Liver (tissue), 9 donors: Measurements from ENCODE around the gene BLOC1S3. TPM values are rescaled to one million over a fixed set of nuclear protein-coding genes. Genes with fewer than 3 reads are reported as not detected.

Source experiments
- DNase-seq: peaks from one replicate; pipeline ENCODE4 v3.0.0-alpha.2; 2017; ENCODE audit warnings: low spot score
- H3K27ac ChIP-seq, 2 donors: one replicate each; pipeline ENCODE4 v1.7.0; 2013; ENCODE audit warnings: inconsistent platforms in 2 of 2, low read length in 2 of 2, control low read depth in 1 of 2, low read depth in 1 of 2, mild to moderate bottlenecking in 1 of 2
- H3K27me3 ChIP-seq, 4 donors: one replicate each; pipeline versions ENCODE4 v1.6.1 to v1.7.0; 2013; ENCODE audit warnings: low read length in 3 of 4, inconsistent platforms in 1 of 4, mild to moderate bottlenecking in 1 of 4, moderate library complexity in 1 of 4; ENCODE audit not compliant: control insufficient read depth in 4 of 4, insufficient read depth in 4 of 4
- H3K36me3 ChIP-seq, 4 donors: one replicate each; pipeline versions ENCODE4 v1.6.1 to v1.7.0; 2013; ENCODE audit warnings: low read length in 3 of 4, mild to moderate bottlenecking in 3 of 4, low read depth in 1 of 4, moderate library complexity in 1 of 4; ENCODE audit not compliant: control insufficient read depth in 4 of 4, insufficient read depth in 3 of 4
- H3K4me1 ChIP-seq, 4 donors: one replicate each; pipeline versions ENCODE4 v1.6.1 to v1.7.0; 2013; ENCODE audit warnings: low read length in 3 of 4, mild to moderate bottlenecking in 3 of 4, moderate library complexity in 1 of 4; ENCODE audit not compliant: control insufficient read depth in 4 of 4, insufficient read depth in 4 of 4
- H3K4me3 ChIP-seq, 3 donors: one replicate each; pipeline versions ENCODE4 v1.6.1 to v1.7.0; 2013; ENCODE audit warnings: low read length in 3 of 3, control low read depth in 1 of 3, low read depth in 1 of 3, mild to moderate bottlenecking in 1 of 3
- H3K9ac ChIP-seq, 2 donors: one replicate each; pipeline ENCODE4 v1.7.0; 2013; ENCODE audit warnings: low read length in 2 of 2, mild to moderate bottlenecking in 2 of 2, moderate library complexity in 2 of 2, control low read depth in 1 of 2, low read depth in 1 of 2
- H3K9me3 ChIP-seq, 4 donors: one replicate each; pipeline versions ENCODE4 v1.6.1 to v1.7.0; 2013; ENCODE audit warnings: low read length in 3 of 4; ENCODE audit not compliant: control insufficient read depth in 4 of 4
- ATF3 ChIP-seq: IDR thresholded peaks from 2 replicates; pipeline ENCODE4 v1.6.1; 2016; ENCODE audit warnings: antibody characterized with exemption
- EGR1 ChIP-seq, 2 donors: IDR thresholded peaks; 2 replicates each; pipeline ENCODE4 v1.6.1; 2016 to 2018; ENCODE audit warnings: antibody characterized with exemption in 2 of 2, low read depth in 2 of 2
- FOXA1 ChIP-seq: IDR thresholded peaks from 2 replicates; pipeline ENCODE4 v1.6.1; 2016; ENCODE audit warnings: antibody characterized with exemption
- FOXA2 ChIP-seq: IDR thresholded peaks from 2 replicates; pipeline ENCODE4 v1.6.1; 2016; ENCODE audit warnings: antibody characterized with exemption
- GABPA ChIP-seq, 2 donors: IDR thresholded peaks in 1 of 2; conservative IDR thresholded peaks in 1 of 2; 2 replicates each; pipeline ENCODE4 v1.6.1; 2016; ENCODE audit warnings: antibody characterized with exemption in 2 of 2, mild to moderate bottlenecking in 1 of 2, moderate library complexity in 1 of 2
- HNF4A ChIP-seq, 2 donors: conservative IDR thresholded peaks; 2 replicates each; pipeline ENCODE4 v1.6.1; 2016; ENCODE audit warnings: antibody characterized with exemption in 2 of 2, mild to moderate bottlenecking in 2 of 2
- HNF4G ChIP-seq: IDR thresholded peaks from 2 replicates; pipeline ENCODE4 v1.6.1; 2016; ENCODE audit warnings: antibody characterized with exemption
- JUND ChIP-seq, 2 donors: IDR thresholded peaks; 2 replicates each; pipeline ENCODE4 v1.6.1; 2016; ENCODE audit warnings: antibody characterized with exemption in 2 of 2
- MAX ChIP-seq: IDR thresholded peaks from 2 replicates; pipeline ENCODE4 v1.6.1; 2016; ENCODE audit warnings: antibody characterized with exemption
- NR2F2 ChIP-seq: IDR thresholded peaks from 2 replicates; pipeline ENCODE4 v1.6.1; 2016; ENCODE audit warnings: antibody characterized with exemption
- RAD21 ChIP-seq, 2 donors: IDR thresholded peaks; 2 replicates each; pipeline ENCODE4 v1.6.1; 2016; ENCODE audit warnings: antibody characterized with exemption in 2 of 2, mild to moderate bottlenecking in 2 of 2
- RXRA ChIP-seq, 2 donors: IDR thresholded peaks; 2 replicates each; pipeline ENCODE4 v1.6.1; 2017 to 2018; ENCODE audit warnings: antibody characterized with exemption in 2 of 2, mild to moderate bottlenecking in 1 of 2
- SP1 ChIP-seq: IDR thresholded peaks from 2 replicates; pipeline ENCODE4 v1.6.1; 2018; ENCODE audit warnings: antibody characterized with exemption, mild to moderate bottlenecking
- TAF1 ChIP-seq: conservative IDR thresholded peaks from 2 replicates; pipeline ENCODE4 v1.6.1; 2016; ENCODE audit warnings: antibody characterized with exemption, mild to moderate bottlenecking
- YY1 ChIP-seq: IDR thresholded peaks from 2 replicates; pipeline ENCODE4 v1.6.1; 2016; ENCODE audit warnings: antibody characterized with exemption, mild to moderate bottlenecking
- WGBS: extraction: QIAGEN DNeasy Blood & Tissue Kit; methylation state at CpG from one replicate; pipeline ENCODE4 v1.1.7; 2013; 5-methylcytosine and 5-hydroxymethylcytosine counted together
- polyA plus RNA-seq, 2 donors: library from polyadenylated mRNA; stranded (reverse) in 1 of 2; unstranded in 1 of 2; fragments of 200-250 nt in 1 of 2; fragments of >200 nt in 1 of 2; fragmentation: Nextera tagmentation in 1 of 2; extraction: Ambion mirVana in 1 of 2; gene quantifications; one replicate each; pipeline versions ENCODE4 v1.2.1 to v1.2.3, GENCODE V29; 2013 to 2015
- total RNA-seq, 2 donors: library from RNA; depleted of rRNA; stranded (reverse); fragments of >200 nt; gene quantifications; one replicate each; pipeline ENCODE4 v1.2.3, GENCODE V29; 2014
- TF ChIP-seq, protein P1 (sequence below): IDR thresholded peaks from 2 replicates; pipeline ENCODE4 v1.6.1; 2016; ENCODE audit warnings: antibody characterized with exemption
- TF ChIP-seq, protein P2 (sequence below): fragments of 150-350 bp; IDR thresholded peaks from 2 replicates; pipeline ENCODE4 v1.5.1; 2017; ENCODE audit warnings: improper control_type of control experiment, low read depth, low read length; ENCODE audit not compliant: missing input control
- TF ChIP-seq, protein P3 (sequence below): IDR thresholded peaks from 2 replicates; pipeline ENCODE4 v1.6.1; 2016; ENCODE audit warnings: antibody characterized with exemption, mild to moderate bottlenecking
- donor health status: healthy.
- donor health status: healthy.
- donor health status: healthy.
- donor health status: healthy.
- donor health status: healthy.

Gene BLOC1S3
- total and polyA plus RNA-seq, 4 donors: 2.7 to 4.6 (median 4.2) TPM

DNA sequence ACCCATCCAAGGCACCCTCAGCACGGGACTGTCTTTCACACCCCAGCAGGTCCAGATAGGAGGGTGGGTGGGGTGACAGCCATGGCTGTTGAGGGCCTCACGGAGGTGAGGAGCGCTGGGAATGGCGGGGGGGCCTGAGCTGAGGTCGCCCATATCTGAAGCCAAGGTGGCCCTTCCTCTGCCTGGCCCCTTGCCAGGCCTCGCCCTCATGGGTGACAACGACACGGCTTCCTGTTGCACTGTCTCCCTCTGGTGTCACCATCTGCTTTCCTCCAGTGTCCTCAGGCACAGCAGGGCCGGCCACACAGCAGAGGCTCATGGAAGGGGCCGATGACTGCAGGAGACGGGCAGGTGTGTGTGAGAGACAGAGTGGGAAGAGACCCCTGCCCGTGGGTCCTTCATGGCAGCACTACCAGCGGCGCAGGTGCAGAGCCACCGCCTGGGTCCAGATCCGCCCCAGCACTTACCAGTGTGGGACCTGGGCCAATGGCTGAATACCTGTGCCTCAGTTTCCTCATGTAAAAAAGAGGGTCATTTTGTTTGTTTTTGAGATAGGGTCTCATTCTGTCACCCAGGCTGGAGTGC lies 9.7 kb upstream of the BLOC1S3 start:
- Histone ChIP-seq H3K9me3 (no peaks in the 10 kb centered on the region), H3K36me3 (no peaks in the 10 kb centered on the region), H3K27me3 (no peaks in the 10 kb centered on the region), H3K4me1 (peaks cover 0 to 4% (median 0%) of the 10 kb centered on the region in 4 donors), H3K27ac (no peak overlapping the region), H3K4me3 (no peak overlapping the region), H3K9ac (no peak overlapping the region)
- WGBS: 86% methylated on average over 16 of the region's 16 CpGs
- no peak for TF ChIP-seq JUND (IDR thresholded peaks at IDR 0.05)
- TF ChIP-seq HNF4A (conservative IDR thresholded peaks at IDR 0.05): no peak
- TF ChIP-seq FOXA2: no peak
- TF ChIP-seq HNF4G: no peak
- no peak for TF ChIP-seq SP1
- TF ChIP-seq RXRA (IDR thresholded peaks at IDR 0.05): no peak
- TF ChIP-seq ATF3: no peak
- TF ChIP-seq NR2F2: no peak
- TF ChIP-seq, protein P1, sequence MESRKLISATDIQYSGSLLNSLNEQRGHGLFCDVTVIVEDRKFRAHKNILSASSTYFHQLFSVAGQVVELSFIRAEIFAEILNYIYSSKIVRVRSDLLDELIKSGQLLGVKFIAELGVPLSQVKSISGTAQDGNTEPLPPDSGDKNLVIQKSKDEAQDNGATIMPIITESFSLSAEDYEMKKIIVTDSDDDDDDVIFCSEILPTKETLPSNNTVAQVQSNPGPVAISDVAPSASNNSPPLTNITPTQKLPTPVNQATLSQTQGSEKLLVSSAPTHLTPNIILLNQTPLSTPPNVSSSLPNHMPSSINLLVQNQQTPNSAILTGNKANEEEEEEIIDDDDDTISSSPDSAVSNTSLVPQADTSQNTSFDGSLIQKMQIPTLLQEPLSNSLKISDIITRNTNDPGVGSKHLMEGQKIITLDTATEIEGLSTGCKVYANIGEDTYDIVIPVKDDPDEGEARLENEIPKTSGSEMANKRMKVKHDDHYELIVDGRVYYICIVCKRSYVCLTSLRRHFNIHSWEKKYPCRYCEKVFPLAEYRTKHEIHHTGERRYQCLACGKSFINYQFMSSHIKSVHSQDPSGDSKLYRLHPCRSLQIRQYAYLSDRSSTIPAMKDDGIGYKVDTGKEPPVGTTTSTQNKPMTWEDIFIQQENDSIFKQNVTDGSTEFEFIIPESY: no peak
- TF ChIP-seq TAF1: no peak
- TF ChIP-seq, protein P2, sequence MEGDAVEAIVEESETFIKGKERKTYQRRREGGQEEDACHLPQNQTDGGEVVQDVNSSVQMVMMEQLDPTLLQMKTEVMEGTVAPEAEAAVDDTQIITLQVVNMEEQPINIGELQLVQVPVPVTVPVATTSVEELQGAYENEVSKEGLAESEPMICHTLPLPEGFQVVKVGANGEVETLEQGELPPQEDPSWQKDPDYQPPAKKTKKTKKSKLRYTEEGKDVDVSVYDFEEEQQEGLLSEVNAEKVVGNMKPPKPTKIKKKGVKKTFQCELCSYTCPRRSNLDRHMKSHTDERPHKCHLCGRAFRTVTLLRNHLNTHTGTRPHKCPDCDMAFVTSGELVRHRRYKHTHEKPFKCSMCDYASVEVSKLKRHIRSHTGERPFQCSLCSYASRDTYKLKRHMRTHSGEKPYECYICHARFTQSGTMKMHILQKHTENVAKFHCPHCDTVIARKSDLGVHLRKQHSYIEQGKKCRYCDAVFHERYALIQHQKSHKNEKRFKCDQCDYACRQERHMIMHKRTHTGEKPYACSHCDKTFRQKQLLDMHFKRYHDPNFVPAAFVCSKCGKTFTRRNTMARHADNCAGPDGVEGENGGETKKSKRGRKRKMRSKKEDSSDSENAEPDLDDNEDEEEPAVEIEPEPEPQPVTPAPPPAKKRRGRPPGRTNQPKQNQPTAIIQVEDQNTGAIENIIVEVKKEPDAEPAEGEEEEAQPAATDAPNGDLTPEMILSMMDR: no peak
- TF ChIP-seq MAX: no peak
- no peak for TF ChIP-seq EGR1 (IDR thresholded peaks at IDR 0.05; ENCODE audit: low read depth in 2 of 2)
- TF ChIP-seq FOXA1: no peak
- no peak for TF ChIP-seq GABPA (IDR thresholded peaks at IDR 0.05 in 1 of 2, conservative IDR thresholded peaks at IDR 0.05 in 1 of 2)
- TF ChIP-seq, protein P3, sequence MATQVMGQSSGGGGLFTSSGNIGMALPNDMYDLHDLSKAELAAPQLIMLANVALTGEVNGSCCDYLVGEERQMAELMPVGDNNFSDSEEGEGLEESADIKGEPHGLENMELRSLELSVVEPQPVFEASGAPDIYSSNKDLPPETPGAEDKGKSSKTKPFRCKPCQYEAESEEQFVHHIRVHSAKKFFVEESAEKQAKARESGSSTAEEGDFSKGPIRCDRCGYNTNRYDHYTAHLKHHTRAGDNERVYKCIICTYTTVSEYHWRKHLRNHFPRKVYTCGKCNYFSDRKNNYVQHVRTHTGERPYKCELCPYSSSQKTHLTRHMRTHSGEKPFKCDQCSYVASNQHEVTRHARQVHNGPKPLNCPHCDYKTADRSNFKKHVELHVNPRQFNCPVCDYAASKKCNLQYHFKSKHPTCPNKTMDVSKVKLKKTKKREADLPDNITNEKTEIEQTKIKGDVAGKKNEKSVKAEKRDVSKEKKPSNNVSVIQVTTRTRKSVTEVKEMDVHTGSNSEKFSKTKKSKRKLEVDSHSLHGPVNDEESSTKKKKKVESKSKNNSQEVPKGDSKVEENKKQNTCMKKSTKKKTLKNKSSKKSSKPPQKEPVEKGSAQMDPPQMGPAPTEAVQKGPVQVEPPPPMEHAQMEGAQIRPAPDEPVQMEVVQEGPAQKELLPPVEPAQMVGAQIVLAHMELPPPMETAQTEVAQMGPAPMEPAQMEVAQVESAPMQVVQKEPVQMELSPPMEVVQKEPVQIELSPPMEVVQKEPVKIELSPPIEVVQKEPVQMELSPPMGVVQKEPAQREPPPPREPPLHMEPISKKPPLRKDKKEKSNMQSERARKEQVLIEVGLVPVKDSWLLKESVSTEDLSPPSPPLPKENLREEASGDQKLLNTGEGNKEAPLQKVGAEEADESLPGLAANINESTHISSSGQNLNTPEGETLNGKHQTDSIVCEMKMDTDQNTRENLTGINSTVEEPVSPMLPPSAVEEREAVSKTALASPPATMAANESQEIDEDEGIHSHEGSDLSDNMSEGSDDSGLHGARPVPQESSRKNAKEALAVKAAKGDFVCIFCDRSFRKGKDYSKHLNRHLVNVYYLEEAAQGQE: no peak
- TF ChIP-seq YY1: no peak
- no peak for TF ChIP-seq RAD21 (IDR thresholded peaks at IDR 0.05)
- no peak for DNase-seq
